Fibroblast of villous mesenchyme (primary cell): ENCODE data around the gene ZKSCAN5. TPM values are rescaled to one million over a fixed set of nuclear protein-coding genes. Genes with fewer than 3 reads are reported as not detected.
A peak's percentile ranks its signal among the peaks of the same experiment; 100 is the strongest.

Experiments
- DNase-seq: peaks from one replicate; pipeline ENCODE4 v3.0.0-alpha.2; 2010; ENCODE audit warnings: low read depth
- H3K4me3 ChIP-seq: 2 replicates; pipeline ENCODE4 v1.5.1; 2011; ENCODE audit warnings: low read depth, mild to moderate bottlenecking, low read length
- total RNA-seq: library from RNA; depleted of rRNA; stranded (reverse); fragments of >200 nt; gene quantifications from 2 replicates; pipeline ENCODE4 v1.2.3, GENCODE V29; 2012
- TF ChIP-seq, protein P1 (sequence below): IDR thresholded peaks from 2 replicates; pipeline ENCODE4 v1.5.1; 2012; ENCODE audit warnings: low read depth, mild to moderate bottlenecking, low read length; ENCODE audit not compliant: insufficient read depth

Gene ZKSCAN5
- total RNA-seq, 1 donor = 17.7 TPM

DNA sequence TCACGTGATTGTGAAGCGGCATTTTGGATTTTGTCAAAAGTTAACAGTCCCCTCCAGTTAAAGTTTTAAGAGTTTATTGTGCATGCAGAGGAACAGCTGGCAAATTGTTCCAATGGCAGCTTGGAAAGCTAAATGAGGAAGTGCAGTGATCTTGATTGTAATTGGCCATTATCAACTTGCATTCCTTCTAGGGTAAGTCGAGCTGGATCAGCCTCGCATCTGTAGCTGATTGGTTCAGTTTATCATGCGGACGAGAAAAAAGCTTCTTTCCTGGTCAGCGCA lies 31.2 kb upstream of the ZKSCAN5 start:
- H3K4me3 ChIP-seq = peak overlapping the region; percentile 97
- TF ChIP-seq, protein P1, sequence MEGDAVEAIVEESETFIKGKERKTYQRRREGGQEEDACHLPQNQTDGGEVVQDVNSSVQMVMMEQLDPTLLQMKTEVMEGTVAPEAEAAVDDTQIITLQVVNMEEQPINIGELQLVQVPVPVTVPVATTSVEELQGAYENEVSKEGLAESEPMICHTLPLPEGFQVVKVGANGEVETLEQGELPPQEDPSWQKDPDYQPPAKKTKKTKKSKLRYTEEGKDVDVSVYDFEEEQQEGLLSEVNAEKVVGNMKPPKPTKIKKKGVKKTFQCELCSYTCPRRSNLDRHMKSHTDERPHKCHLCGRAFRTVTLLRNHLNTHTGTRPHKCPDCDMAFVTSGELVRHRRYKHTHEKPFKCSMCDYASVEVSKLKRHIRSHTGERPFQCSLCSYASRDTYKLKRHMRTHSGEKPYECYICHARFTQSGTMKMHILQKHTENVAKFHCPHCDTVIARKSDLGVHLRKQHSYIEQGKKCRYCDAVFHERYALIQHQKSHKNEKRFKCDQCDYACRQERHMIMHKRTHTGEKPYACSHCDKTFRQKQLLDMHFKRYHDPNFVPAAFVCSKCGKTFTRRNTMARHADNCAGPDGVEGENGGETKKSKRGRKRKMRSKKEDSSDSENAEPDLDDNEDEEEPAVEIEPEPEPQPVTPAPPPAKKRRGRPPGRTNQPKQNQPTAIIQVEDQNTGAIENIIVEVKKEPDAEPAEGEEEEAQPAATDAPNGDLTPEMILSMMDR = no peak
- peak; percentile 86 for DNase-seq

DNA sequence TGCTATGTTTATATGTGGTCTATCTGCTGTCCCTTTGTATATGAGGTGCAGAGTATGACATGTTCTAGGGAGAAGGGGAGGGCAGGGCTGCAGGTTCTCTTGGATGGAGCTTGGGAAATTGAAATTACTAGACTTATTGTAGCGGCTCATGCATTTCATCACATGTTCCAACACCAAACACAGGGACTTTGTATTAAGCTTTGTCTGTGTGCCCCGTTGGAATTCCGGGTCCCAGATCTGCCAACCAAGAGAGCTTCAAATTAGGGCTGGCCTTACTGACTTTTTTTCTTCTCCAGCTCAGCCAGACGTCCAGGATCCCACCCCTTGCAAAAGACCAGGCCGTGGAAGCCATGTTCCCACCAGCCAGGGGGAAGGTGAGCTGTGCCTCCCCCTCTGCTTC lies 28.4 kb upstream of the ZKSCAN5 start:
- no peak for DNase-seq
- TF ChIP-seq, protein P1 = no peak
- no peak overlapping the region for H3K4me3 ChIP-seq

DNA sequence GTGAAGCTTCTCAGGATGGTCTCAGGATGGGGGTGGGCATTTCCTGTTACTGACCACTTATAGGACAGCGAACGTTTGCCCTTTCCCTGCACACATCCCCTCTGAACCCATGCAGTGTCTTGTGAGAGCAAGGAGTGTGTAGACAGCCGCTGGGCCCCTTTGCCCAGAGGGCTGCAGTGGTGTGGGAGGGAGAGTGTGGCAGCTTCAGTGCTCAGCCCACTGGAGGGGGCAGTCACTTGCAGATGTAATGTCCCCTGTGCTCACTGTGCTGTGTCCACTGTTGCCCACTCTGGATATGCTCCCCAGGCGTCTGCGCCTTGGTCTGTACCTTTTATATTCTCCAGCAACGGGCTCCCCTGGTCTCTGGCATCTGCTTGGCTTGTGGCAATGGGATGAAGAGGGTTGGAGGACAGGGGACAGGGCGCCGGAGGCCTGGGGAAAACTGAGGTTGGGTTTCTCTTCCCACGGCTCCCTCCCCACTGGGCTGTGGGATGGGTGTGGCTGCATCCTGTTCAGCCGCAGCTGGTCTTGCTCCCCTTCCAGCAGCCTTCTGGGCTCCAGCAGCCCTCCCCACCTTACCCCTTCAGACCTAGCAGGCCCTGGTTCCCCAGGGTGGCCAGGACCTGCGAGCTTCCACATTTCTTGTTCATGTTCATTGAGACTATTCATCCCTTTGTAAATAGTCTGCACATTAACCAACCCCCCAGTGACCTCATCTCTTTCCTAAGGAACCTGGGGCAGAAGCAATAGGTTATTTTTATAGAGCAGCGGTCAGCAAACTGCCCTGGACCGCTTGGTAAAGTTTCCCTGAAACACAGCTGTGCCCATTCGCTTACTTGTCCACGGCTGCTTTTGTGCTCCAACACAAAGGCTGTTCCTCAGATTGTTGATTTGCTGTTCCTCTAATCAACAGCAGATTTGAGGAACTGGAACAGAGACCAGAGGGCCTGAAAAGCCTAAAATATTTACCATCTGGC lies 25.7 kb upstream of the ZKSCAN5 start:
- no peak overlapping the region for H3K4me3 ChIP-seq
- no peak for DNase-seq
- TF ChIP-seq, protein P1 = no peak

DNA sequence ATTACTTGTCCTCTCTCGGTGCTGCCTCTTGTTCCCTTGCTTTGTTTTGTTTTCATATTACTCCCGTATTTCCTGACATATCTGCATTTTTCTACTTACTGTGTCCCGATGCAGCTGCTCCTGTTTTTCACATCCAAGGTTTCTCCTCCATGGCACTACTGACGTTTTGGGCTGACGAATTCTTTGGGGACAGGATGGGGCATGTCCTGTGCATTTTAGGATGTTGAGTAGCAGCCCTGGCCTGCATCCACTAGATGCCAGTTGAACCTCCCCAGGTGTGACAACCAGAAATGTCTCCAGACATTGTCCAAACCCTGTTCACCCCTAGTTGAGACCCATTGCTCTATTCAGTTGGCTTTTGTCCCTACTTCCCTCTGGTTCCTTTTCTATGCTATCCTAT lies 19.4 kb upstream of the ZKSCAN5 start:
- H3K4me3 ChIP-seq = no peak overlapping the region
- TF ChIP-seq, protein P1 = no peak
- no peak for DNase-seq

DNA sequence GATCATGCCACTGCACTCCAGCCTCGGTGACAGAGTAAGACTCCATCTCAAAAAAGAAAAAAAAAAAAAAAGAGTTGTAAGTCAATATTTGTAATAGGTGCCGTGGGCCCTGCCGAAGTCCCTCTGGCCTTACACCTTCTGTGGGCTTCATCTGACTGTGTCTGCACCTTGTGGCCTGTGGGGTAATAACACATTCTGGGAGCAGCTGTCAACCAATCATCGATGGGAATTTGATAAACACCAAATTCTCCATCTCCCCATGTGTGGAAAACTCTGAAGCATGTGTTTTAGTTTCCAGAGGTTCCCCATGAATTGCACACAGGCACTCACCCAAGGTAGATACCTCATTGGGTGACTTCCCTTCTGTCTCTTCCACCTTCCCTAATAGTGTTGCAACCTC lies 15.2 kb upstream of the ZKSCAN5 start:
- H3K4me3 ChIP-seq = no peak overlapping the region
- TF ChIP-seq, protein P1 = no peak
- no peak for DNase-seq

DNA sequence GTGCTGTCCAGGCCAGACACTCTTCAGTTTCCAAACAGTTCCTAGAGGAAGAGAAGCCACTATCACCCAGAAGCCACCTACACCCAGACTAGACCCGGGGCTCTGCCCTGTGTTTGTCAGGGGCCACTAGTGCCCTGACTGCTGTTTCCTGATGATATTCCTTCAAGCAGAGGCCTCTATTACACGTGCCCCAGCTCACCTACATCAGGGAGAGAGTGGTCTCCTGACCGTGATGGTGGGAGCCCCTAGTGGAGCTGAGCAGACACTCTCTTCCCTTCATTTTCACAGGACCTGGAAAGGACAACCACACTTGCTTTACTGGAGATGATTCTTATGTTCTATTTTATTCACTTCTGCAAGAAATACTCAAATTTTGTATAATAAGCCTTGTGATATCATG lies 13.6 kb upstream of the ZKSCAN5 start:
- no peak overlapping the region for H3K4me3 ChIP-seq
- TF ChIP-seq, protein P1 = no peak
- DNase-seq = no peak
